CD4-positive, alpha-beta T cell treated with Interleukin-15 for 1 hour (primary cell): Measurements from ENCODE around the gene SYDE2.

Experiments used
- DNase-seq: peaks from one replicate; pipeline ENCODE4 v3.0.0-alpha.2; 2020

SYDE2 gene

DNA sequence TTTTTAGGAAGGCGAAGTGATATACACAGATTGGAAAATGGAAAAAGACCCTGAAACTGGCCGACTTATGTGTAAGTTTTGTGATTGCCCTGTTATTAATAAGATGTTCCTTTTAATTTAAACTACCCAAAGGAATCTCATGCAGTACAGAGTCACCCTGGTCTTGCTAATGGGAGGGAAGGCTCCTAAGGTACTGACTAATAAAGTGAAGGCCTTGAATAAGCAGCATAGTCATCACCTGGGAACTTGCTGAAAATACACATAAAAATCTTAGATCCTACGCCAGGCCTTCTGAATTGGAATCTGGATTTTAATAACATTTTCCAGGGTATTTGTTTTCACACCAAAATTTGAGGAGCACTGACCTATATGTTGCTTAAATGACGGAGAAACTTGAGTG is 79.1 kb downstream of the SYDE2 start:
- DNase-seq, result no peak

DNA sequence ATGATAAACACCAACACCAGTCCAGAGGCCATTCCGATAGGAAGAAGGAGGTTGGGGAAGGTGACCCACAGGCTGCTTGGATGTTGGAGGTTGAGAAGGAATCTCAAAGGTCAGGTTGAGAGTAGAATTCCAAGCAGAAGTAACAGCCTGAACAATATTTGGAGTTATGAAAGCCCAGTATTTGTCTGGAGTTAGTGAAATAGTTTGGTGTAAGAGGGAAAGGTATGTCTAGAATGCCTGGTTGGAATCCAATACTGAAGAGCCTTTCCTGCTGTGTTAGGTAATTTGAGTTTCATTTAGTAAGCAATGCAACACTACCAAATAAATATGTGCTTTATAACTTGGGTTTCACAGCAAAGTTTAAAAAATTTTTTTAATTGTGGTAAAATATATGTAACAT is 82.1 kb downstream of the SYDE2 start:
- no peak for DNase-seq

DNA sequence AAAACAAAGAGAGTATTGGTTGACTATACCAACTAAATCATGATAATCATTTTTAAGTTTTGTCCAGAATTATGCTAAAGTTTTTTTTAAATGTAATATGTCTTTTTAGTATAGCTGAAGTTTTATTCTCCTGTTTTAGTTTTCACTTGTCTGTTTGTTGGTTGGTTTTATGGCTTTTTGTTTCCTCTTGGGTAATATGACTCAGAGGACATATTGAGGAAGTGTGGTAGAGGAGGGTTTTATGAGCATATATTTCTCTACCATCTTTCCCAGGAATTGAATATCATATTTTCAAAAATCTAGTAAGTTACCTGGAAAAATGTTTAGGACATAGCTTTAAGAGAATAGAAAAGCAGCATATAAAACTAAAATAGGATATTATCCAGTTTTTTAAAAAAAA is 84.0 kb downstream of the SYDE2 start:
- DNase-seq, result no peak

DNA sequence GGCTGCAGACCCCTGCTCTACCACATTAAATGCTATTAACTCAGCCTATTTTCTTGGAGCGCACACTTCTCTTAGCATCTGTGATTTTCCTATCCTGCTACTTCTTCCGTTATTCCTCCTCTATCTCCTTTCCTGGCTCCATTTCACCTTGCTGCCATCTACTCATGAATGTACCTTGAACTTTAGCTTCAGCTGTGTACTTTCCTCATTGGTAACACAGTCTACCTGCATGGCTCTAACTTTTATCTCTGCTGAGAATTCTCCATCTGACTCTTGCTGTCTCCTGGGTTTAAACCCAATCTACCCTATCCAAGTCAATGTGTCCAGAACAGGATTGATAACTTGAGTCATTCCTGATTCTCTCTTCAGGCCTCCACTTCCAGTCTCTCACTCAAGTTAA is 84.9 kb downstream of the SYDE2 start:
- DNase-seq, result no peak

DNA sequence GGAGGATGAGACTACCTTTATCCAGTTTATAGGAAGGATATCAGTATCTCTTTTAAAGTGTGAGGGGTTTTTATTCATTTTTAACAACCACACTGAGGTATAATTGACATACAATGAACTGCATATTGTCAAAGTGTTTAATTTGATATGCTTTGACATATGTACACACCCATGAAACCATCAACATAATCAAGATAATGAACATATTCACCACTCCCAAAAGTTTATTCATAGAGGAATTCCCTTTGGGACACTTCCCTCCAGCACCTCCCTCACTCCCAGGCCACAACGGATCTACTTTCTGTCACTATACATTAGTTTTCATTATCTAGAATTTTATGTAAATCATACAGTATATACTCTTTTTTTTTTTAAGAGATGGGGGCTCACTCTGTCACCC is 89.1 kb downstream of the SYDE2 start:
- DNase-seq, result no peak

DNA sequence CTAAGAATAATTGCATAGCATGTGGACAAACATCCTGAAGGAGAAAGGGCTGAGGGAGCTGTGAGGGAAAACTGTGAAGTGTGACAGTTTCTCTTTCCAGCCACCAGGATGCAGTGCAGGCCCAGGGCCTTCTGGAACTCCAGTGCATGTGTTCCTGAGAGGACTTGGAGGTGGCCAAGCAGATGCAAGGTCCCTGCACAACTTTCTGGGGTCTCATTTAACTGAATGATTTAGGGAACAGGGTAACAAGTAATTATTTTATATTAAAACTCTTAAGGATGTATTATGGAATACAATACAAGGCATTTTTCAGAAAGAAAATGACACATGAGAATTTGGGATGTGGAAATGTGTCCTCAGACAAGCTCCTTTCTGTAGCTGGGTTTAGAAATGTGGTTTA is 91.3 kb downstream of the SYDE2 start:
- DNase-seq, result no peak
